Raji (cell line): ENCODE data around the gene F10.

Source experiments
- POLR2A ChIP-seq: IDR thresholded peaks from 2 replicates; pipeline ENCODE4 v1.6.1; 2011; ENCODE audit warnings: low read depth, low read length, control low read depth; ENCODE audit not compliant: insufficient read depth

F10 gene

DNA sequence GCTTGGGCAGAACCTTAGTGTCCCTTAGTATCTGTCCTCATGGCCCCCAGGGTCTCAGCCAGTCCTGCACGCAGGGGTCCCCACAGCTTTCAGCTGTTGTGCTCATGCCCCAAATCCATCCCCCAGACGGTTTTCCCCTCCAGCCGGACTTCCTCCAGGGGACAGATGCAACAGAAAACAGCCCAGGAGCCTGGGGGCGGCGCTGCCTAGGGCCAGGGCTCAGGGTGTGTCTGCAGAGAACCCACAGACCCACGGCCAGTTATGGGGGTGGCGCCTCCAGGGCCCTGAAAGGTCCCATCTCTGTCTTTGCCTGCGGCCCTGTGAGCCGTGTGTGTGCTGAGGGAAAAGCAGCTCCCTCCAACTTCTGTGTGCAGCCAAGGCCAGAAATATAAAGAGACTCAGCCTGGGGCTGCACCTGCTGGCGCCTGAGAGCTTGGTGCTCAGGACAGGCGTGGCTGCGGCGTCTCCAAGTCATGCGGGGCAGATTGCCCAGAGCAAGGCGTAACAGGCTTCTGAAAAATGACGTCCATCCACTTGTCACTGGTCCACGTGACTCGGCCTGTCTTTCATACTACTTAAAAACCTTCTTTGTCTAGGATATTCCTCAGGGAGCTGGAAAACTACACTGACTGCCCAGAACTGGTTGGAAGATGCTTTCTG, 39.1 kb upstream of the F10 start:
- no peak for TF ChIP-seq POLR2A

GRCh38 chr13:113084094-113084942, 38.3 kb upstream of the F10 start:
- TF ChIP-seq POLR2A = no peak

GRCh38 chr13:113084943-113085540, 37.6 kb upstream of the F10 start:
- no peak for TF ChIP-seq POLR2A

- no peak for TF ChIP-seq POLR2A
These were observed 36.4 kb upstream of the F10 start for GRCh38 chr13:113086031-113086750.

GRCh38 chr13:113086991-113087922, 35.3 kb upstream of the F10 start:
- TF ChIP-seq POLR2A = no peak

DNA sequence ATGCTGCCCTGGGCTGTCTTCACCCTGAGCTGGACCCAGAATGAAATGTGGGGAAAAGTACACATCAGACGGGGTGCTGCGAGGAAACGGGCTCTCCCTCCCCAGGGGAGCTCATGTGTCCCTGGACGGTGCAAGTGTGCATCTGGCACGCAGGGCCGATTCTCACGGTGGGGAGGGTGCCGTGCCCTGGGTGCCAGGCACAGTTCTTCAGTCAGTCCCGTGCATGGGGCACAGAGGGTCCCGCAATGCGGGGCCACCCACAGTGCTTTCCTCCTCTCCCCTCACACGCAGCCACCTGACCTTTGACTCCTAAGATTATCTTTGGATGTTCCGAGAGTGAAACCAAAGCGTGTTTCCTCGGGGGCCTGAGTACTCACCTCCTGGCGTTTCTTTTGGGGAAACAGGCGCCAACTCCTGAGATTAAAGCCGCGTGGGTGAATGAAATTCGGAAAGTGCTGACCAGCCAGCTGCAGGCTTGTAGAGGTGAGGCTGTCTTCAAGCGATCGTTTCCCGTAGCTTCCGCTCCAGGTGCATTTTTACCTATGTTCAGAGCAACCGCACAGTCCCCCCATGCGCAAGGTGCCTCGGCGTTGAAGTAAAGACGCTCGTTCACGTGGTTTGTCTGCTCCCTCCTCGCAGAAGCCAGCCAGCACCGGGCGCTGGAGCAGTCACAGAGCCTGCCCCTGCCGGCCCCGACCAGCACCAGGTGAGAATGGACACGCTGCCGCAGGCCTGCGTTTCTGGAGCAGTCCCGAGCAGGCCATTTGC, 34.5 kb upstream of the F10 start:
- TF ChIP-seq POLR2A = no peak

DNA sequence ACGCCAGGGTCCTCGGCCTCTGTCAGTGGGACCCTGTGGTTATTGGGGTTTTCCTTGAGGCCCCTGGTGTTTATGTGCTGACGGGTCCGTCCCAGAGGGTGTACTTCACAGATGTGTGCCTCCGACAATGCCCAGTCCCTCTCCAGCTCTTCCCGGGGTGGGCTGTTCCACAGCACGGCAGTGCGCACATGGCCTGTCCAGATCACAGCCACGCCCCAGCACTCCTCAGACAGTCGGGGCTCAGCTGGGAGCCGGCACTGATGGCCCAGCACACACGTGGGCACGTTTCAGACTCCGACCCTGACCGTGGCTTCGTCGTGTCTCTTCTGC, 33.9 kb upstream of the F10 start:
- TF ChIP-seq POLR2A = no peak

DNA sequence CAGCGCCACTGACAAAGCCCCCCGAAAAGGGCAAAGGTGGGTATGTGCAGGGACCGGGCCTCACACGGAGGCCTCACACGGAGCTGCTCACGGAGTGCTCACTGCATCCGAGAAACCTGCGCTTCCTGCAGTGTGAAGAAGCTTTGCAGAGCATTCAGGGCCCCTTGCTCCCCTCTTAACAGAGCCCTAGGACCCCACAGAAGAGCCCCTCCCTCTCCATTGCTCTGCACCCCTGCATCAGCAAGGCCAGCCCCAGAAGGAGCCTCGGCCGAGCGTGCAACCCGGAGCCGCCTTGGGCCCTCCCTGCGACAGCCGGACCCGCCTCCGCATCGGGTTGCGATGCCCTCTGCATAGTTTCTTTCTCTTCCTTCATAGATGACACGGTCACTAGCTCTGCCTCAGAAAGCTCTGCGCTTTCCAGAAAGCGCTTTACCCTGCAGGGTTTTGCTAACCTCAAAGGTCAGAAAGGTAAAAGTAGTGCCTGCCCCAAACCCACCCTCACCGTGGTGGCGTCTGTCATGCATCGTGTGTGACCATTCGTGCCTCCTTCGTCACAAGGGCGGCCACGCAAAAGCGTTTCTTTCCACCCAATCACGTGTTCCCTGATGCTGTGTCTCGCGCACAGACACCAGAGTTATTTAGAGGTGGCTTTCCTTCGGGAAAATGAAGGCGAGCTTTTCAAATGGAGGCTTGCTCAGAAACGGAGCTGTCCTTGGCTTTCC, 32.7 kb upstream of the F10 start:
- no peak for TF ChIP-seq POLR2A

DNA sequence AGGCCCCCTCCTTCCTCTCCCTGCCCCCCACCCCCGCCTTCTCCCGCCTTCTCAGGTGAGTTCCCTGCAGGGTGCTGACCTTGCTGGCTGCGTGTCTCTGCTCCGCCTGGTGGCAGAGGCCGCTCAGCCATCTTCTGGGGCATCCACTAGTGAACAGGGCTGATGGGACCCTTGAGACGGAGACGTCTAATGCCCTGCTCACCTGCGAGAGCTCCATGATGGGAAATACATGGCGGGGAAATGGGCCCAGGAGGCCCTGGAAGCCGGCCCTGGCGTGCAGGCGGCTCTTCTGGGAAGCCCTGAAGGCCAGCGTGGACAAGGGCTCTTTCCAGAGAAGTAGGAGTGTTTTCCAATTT, 32.2 kb upstream of the F10 start:
- TF ChIP-seq POLR2A = no peak

DNA sequence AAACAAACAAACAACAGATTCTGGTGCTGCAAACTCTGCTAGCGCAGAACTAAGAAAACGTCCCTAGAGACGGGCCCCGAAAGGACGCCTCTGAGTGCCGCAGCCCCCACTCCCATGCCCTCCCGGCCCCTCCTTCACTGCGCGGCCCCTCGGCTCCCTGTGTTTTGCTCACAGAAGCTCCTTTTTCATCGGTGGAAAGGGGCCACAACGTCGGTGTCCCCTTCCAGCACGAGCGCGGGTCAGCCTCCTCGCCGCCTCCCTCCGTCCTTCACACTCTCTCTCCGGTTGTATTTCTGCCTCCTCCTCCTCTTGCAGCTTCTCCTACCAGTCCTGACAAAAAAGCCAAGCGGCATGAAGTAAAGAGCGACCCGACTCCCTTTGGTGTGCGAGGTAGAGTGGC, 31.8 kb upstream of the F10 start:
- no peak for TF ChIP-seq POLR2A

GRCh38 chr13:113091211-113091771, 31.3 kb upstream of the F10 start:
- no peak for TF ChIP-seq POLR2A

GRCh38 chr13:113091891-113092775, 30.5 kb upstream of the F10 start:
- TF ChIP-seq POLR2A = no peak
